Uterus (tissue), 4 donors: Measurements from ENCODE around the gene ESR2. TPM values are rescaled to one million over a fixed set of nuclear protein-coding genes. Genes with fewer than 3 reads are reported as not detected.

ENCODE experiments used
- DNase-seq, 2 donors: peaks; one replicate each; pipeline ENCODE4 v3.0.0-alpha.2; 2019 to 2020
- H3K27ac ChIP-seq, 2 donors: fragments of 200-600 bp; sonication (generic); 1 replicate in 1 of 2; 2 replicates in 1 of 2; pipeline ENCODE4 v1.5.1; 2016 to 2018
- H3K27me3 ChIP-seq, 2 donors: fragments of 200-600 bp; sonication (generic); one replicate each; pipeline ENCODE4 v1.5.1; 2018 to 2019; ENCODE audit warnings: control low read depth in 1 of 2
- H3K36me3 ChIP-seq, 2 donors: fragments of 200-600 bp; sonication (generic); one replicate each; pipeline ENCODE4 v1.5.1; 2019; ENCODE audit warnings: control low read depth in 1 of 2
- H3K4me1 ChIP-seq, 2 donors: fragments of 200-600 bp; sonication (generic); one replicate each; pipeline ENCODE4 v1.5.1; 2018 to 2019; ENCODE audit warnings: control low read depth in 1 of 2
- H3K4me3 ChIP-seq, 2 donors: fragments of 200-600 bp; sonication (generic); 1 replicate in 1 of 2; 2 replicates in 1 of 2; pipeline ENCODE4 v1.5.1; 2018 to 2019; ENCODE audit warnings: mild to moderate bottlenecking in 1 of 2
- H3K9me3 ChIP-seq, 2 donors: fragments of 200-600 bp; sonication (generic); one replicate each; pipeline ENCODE4 v1.5.1; 2019; ENCODE audit warnings: control low read depth in 1 of 2
- CTCF ChIP-seq, 4 experiments: fragments of 200-600 bp in 2 of 4; fragments of 450-650 bp in 2 of 4; sonication (generic) in 2 of 4; IDR thresholded peaks; one replicate each; pipeline ENCODE4 v1.5.1; 2016 to 2019; ENCODE audit warnings: antibody characterized with exemption in 4 of 4, mild to moderate bottlenecking in 2 of 4, moderate library complexity in 1 of 4
- POLR2A ChIP-seq, 2 donors: fragments of 450-650 bp; IDR thresholded peaks; one replicate each; pipeline ENCODE4 v1.6.1; 2016; ENCODE audit warnings: antibody characterized with exemption in 2 of 2, mild to moderate bottlenecking in 1 of 2, moderate library complexity in 1 of 2
- intact Hi-C: fragments of 100-400 bp; cut with DNase I; formaldehyde crosslinking; loops from one replicate; pipeline ENCODE4 v1.15.1; 2023; ENCODE audit warnings: low total_unique reads
- total RNA-seq, 4 donors: library from RNA; depleted of rRNA in 3 of 4; stranded (reverse); fragments of >200 nt in 3 of 4; gene quantifications; one replicate each; pipeline versions ENCODE4 v1.1.0 to v1.2.4, GENCODE V29; 2014 to 2023
- donor health status: DM: yes; HTN: yes; CAD: no.

The ESR2 gene
- total RNA-seq, 4 donors from 2014 or later, result 0.41 to 8.2 (median 3.9) TPM

DNA sequence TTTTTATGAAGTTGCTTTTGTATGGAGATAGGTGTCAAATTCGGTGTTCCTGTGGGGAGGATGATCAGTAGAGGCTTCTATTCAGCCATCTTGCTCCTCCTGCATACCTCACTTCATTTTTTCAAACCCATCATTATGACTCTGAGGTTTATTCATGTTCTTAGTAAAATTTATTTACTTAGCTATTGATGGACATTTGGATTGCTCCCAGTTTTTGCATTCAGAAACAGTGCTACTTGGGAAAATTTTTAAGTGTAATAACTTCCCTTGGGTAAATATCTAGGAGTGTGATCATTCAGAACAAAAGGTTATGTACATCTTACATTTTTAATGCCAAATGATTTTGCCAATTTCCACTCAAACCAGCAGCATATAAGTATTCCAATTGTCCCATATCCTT lies 233.1 kb downstream of the ESR2 start:
- Histone ChIP-seq H3K4me1 (no peaks in the 10 kb centered on the region), H3K27me3 (no peaks in the 10 kb centered on the region), H3K9me3 (no peaks in the 10 kb centered on the region), H3K27ac (no peak overlapping the region), H3K4me3 (no peak overlapping the region), H3K36me3 (no peaks in the 10 kb centered on the region)
- intact Hi-C loops, result no loop called here
- TF ChIP-seq CTCF (IDR thresholded peaks at IDR 0.05), result no peak
- TF ChIP-seq POLR2A (IDR thresholded peaks at IDR 0.05), result no peak
- no peak for DNase-seq

DNA sequence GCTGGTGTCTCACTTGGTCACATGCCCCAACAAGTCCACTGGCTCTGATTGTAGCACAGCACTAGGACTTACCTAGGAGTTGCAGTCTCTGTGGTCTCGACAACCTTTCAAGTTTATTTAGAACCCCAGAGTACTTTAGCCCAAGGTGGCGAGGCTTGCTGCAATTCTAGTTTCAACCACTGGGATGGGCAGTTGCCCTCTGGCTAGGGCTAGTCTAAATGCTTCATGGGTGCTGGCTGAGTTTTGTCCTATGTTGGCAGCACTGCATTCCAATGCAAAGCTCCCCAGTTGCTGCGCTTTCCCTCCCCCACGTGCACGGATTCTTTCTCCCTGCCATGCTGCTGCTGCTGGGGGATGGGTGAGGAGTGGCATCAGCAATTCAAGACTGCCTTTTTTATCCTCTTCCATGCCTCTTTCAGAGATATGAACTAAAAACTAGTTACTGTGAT lies 233.5 kb downstream of the ESR2 start:
- no peaks in the 10 kb centered on the region for H3K9me3 ChIP-seq
- H3K36me3 ChIP-seq, result no peaks in the 10 kb centered on the region
- intact Hi-C loops, result no loop called here
- H3K27ac ChIP-seq, result no peak overlapping the region
- no peaks in the 10 kb centered on the region for H3K27me3 ChIP-seq
- DNase-seq, result no peak
- H3K4me3 ChIP-seq, result no peak overlapping the region
- no peaks in the 10 kb centered on the region for H3K4me1 ChIP-seq
- TF ChIP-seq CTCF (IDR thresholded peaks at IDR 0.05), result no peak
- no peak for TF ChIP-seq POLR2A (IDR thresholded peaks at IDR 0.05)

DNA sequence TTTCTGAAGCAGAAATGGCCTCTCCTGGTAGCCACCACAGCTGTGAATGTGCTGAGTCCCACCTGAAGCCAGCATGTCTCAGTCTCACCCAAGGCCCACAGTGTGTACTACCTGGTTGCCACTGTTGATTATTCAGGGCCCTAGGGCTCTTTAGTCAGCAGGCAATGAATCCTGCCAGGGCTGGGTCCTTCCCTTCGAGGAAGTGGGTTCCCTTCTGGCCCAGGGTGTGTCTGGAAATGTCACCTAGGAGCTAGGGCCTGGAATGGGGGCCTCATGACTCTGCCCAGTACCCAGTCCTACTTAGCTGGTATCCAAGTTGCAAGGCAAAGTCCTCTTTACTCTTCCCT lies 234.0 kb downstream of the ESR2 start:
- no peak for DNase-seq
- Histone ChIP-seq H3K27ac (no peak overlapping the region), H3K27me3 (no peaks in the 10 kb centered on the region), H3K36me3 (no peaks in the 10 kb centered on the region), H3K9me3 (no peaks in the 10 kb centered on the region), H3K4me3 (no peak overlapping the region), H3K4me1 (no peaks in the 10 kb centered on the region)
- intact Hi-C loops, result no loop called here
- TF ChIP-seq CTCF (IDR thresholded peaks at IDR 0.05) (no peak), POLR2A (IDR thresholded peaks at IDR 0.05) (no peak)

DNA sequence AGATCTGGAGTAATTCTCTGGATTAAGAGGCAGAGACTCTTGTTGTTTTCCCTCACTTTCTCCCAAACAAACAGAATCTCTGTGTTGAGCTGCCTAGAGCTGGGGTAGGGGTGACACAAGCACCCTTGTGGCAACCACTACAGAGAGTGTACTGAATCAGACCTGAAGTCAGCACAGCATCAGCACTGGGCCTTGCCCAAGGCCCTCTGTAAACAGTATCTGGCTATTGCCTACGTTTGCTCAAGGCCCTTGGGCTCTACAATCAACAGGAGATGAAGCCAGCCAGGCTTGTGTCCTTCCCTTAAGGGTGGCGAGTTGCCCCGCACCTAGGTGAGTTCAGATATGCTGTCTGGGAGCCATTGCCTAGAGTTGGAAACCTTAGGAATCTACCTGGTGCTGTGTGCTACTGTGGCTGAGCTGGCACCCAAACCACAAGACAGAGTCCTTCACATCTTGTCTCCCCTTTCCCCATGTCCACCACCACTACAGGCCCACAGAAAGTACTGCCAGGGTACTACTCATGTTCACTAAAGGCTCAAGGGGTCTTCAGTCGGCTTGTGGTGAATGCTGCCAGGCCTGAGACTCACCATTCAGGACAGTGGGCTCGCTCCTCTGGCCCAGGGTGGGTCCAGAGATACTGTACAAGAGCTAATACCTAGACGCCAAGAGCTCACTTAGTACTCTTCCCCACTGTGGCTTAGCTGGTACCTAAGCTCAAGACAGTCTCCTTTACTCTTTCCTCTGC lies 234.5 kb downstream of the ESR2 start:
- TF ChIP-seq POLR2A (IDR thresholded peaks at IDR 0.05) (no peak), CTCF (IDR thresholded peaks at IDR 0.05) (no peak)
- Histone ChIP-seq H3K36me3 (no peaks in the 10 kb centered on the region), H3K4me3 (no peak overlapping the region), H3K4me1 (no peaks in the 10 kb centered on the region), H3K9me3 (no peaks in the 10 kb centered on the region), H3K27ac (no peak overlapping the region), H3K27me3 (no peaks in the 10 kb centered on the region)
- intact Hi-C loops, result no loop called here
- no peak for DNase-seq

DNA sequence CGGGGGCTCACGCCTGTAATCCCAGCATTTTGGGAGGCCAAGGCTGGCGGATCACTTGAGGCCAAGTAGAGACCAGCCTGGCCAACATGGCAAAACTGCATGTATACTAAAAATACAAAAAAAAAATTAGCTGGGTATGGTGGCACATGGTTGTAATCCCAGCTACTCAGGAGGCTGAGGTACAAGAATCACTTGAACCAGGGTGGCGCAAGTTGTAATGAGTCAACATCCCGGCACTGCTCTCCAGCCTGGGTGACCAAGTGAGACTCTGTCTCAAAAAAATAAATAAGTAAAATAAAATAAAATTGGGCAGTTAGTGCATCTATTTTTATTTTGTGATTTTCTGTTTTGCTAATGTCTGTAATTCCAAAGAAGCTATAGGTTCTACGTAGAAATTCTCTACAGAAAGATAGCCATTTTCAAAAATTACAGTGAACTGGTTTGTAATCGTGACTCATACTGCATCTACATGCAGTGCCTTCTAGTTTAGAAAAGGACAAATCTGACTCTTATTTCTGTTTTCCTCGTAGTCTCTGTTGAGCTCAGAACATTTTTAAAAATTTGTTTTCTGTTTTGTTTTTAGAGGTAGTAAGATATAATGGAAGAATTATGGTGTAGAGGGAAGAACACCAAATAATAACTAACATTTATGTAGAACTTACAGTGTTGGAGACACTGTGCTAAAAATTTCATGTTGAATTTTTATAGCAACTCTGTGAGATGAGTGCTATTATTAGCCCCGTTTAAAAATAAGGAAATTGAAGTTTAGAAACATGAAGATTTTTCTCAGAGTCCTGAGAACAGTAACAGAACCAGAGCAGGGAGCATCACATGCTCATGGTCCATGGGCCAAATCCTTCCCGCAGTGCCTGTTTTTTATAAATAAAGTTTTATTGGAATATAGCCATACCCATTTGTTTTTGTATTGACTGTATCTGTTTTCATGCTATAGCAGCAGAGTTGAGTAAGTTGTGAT lies 240.2 kb downstream of the ESR2 start:
- H3K27me3 ChIP-seq, result no peaks in the 10 kb centered on the region
- no peaks in the 10 kb centered on the region for H3K4me1 ChIP-seq
- no peak overlapping the region for H3K4me3 ChIP-seq
- DNase-seq, result no peak
- TF ChIP-seq POLR2A (IDR thresholded peaks at IDR 0.05) (no peak), CTCF (IDR thresholded peaks at IDR 0.05) (no peak)
- no peak overlapping the region for H3K27ac ChIP-seq
- H3K36me3 ChIP-seq, result no peaks in the 10 kb centered on the region
- H3K9me3 ChIP-seq, result no peaks in the 10 kb centered on the region
- intact Hi-C loops, result no loop called here
